SU-DHL-6 (cell line): Measurements from ENCODE around the gene HTR2C.

Source experiments
- CTCF ChIP-seq: fragments of 200-600 bp; sonication (generic); IDR thresholded peaks from one replicate; pipeline ENCODE4 v1.5.1; 2017; ENCODE audit warnings: antibody characterized with exemption, mild to moderate bottlenecking, low read length, moderate library complexity; ENCODE audit not compliant: insufficient read depth, poor library complexity, severe bottlenecking
- EZH2phosphoT487 ChIP-seq: fragments of 200-600 bp; sonication (generic), shearing (Covaris generic); conservative IDR thresholded peaks from 2 replicates; pipeline ENCODE4 v1.6.1; 2018; ENCODE audit warnings: mild to moderate bottlenecking, antibody characterized with exemption, low read length, moderate library complexity, mixed read lengths

GRCh38 chrX:114903618-114904017, 319.7 kb downstream of the HTR2C start:
- no peak for TF ChIP-seq CTCF
- TF ChIP-seq EZH2phosphoT487: no peak
